GM12878 (cell line): ENCODE results near the gene XPNPEP2. TPM values are rescaled to one million over a fixed set of nuclear protein-coding genes. Genes with fewer than 3 reads are reported as not detected.

Experiments used
- ATAC-seq: fragments of 200-7000 bp; cut with Tn5 transposase; 3 replicates; pipeline ENCODE4 v1.9.1; 2020; ENCODE audit warnings: mild to moderate bottlenecking, moderate library complexity
- BruUV-seq: library from RNA; stranded (reverse); fragments of 400-500 nt; replicated peaks from 2 replicates; lab custom pipeline; 2021; lab: Mats Ljungman, UMichigan
- CTCF ChIA-PET: fragments of 300-600 bp; sonication (Branson Sonifier 250); formaldehyde crosslinking; extraction: SDS; loops from one replicate; lab custom pipeline; 2021; ENCODE audit warnings: inconsistent platforms; lab: Yijun Ruan, JAX
- POLR2A ChIA-PET: fragments of 350-600 bp; formaldehyde crosslinking; extraction: SDS; loops from one replicate; lab custom pipeline; 2021; ENCODE audit warnings: inconsistent platforms; lab: Charles Lee
- RAD21 ChIA-PET: fragments of 300-600 bp; sonication (Branson Sonifier 250); formaldehyde crosslinking; loops from one replicate; lab custom pipeline; 2023; ENCODE audit warnings: antibody characterized with exemption; ENCODE audit not compliant: unreplicated experiment; lab: Charles Lee
- SMC1A ChIA-PET: fragments of 300-600 bp; sonication (Branson Sonifier 250); formaldehyde crosslinking; loops from one replicate; lab custom pipeline; 2023; ENCODE audit not compliant: unreplicated experiment, uncharacterized antibody; lab: Charles Lee
- DNase-seq: peaks from one replicate; pipeline ENCODE4 v3.0.0-alpha.2; 2011; ENCODE audit warnings: low read depth, low spot score
- FAIRE-seq: peaks from 3 replicates; lab custom pipeline; 2011; peaks lifted over from hg19 to GRCh38; lab: Jason Lieb, UNC
- H2AFZ ChIP-seq: 2 replicates; pipeline ENCODE4 v1.6.0; 2011; ENCODE audit warnings: low read depth, low read length, control low read depth; ENCODE audit not compliant: control insufficient read depth
- H3K27ac ChIP-seq: 2 replicates; pipeline ENCODE4 v1.5.1; 2011; ENCODE audit warnings: control low read depth; ENCODE audit not compliant: control insufficient read depth, insufficient read depth
- H3K27me3 ChIP-seq, 2 experiments: replicated peaks in 1 of 2; 2 replicates each; pipeline versions ENCODE4 v1.6.0 to v1.6.1; 2011; ENCODE audit warnings: low read length in 1 of 2; ENCODE audit not compliant: control insufficient read depth in 2 of 2, insufficient read depth in 2 of 2
- H3K36me3 ChIP-seq, 2 experiments: 2 replicates each; pipeline ENCODE4 v1.5.1; 2011; ENCODE audit warnings: low read length in 1 of 2; ENCODE audit not compliant: control insufficient read depth in 2 of 2, insufficient read depth in 2 of 2
- H3K4me1 ChIP-seq: 2 replicates; pipeline ENCODE4 v1.6.1; 2011; ENCODE audit warnings: mild to moderate bottlenecking, low read length, moderate library complexity, mixed read lengths; ENCODE audit not compliant: control insufficient read depth, insufficient read depth
- H3K4me2 ChIP-seq: 2 replicates; pipeline ENCODE4 v1.6.0; 2011; ENCODE audit warnings: control low read depth; ENCODE audit not compliant: control insufficient read depth, insufficient read depth
- H3K4me3 ChIP-seq: fragments of 200-600 bp; sonication (generic); 2 replicates; pipeline ENCODE4 v1.5.1; 2016
- H3K79me2 ChIP-seq: 2 replicates; pipeline ENCODE4 v1.6.0; 2011; ENCODE audit warnings: low read length; ENCODE audit not compliant: control insufficient read depth, insufficient read depth
- H3K9ac ChIP-seq: 2 replicates; pipeline ENCODE4 v1.8.0; 2011; ENCODE audit warnings: low read length, control low read depth, mixed read lengths; ENCODE audit not compliant: control insufficient read depth, insufficient read depth
- H3K9me3 ChIP-seq: replicated peaks from 3 replicates; pipeline ENCODE4 v1.5.1; 2011; ENCODE audit warnings: mild to moderate bottlenecking, low read length; ENCODE audit not compliant: control insufficient read depth, insufficient read depth
- H4K20me1 ChIP-seq: 2 replicates; pipeline ENCODE4 v1.6.0; 2011; ENCODE audit not compliant: control insufficient read depth, insufficient read depth
- ATF3 ChIP-seq: IDR thresholded peaks from 2 replicates; pipeline ENCODE4 v1.6.1; 2011; ENCODE audit warnings: low read depth, mild to moderate bottlenecking, low read length, moderate library complexity, borderline replicate concordance; ENCODE audit errors: extremely low read depth
- BACH1 ChIP-seq: fragments of 450-650 bp; IDR thresholded peaks from 2 replicates; pipeline ENCODE4 v1.6.1; 2017; ENCODE audit warnings: mild to moderate bottlenecking, borderline replicate concordance
- CBFB ChIP-seq: IDR thresholded peaks from 2 replicates; pipeline ENCODE4 v1.6.1; 2016; ENCODE audit warnings: antibody characterized with exemption, low read depth
- CHD2 ChIP-seq: IDR thresholded peaks from 2 replicates; pipeline ENCODE4 v1.6.1; 2011; ENCODE audit warnings: low read depth, low read length, improper control_type of control experiment, borderline replicate concordance
- CREB1 ChIP-seq: IDR thresholded peaks from 2 replicates; pipeline ENCODE4 v1.6.1; 2012; ENCODE audit warnings: low read depth, mild to moderate bottlenecking, inconsistent platforms
- FOXM1 ChIP-seq: IDR thresholded peaks from 2 replicates; pipeline ENCODE4 v1.6.1; 2012; ENCODE audit warnings: low read depth, mild to moderate bottlenecking, inconsistent platforms, low read length, moderate library complexity
- GATAD2B ChIP-seq: fragments of 450-650 bp; conservative IDR thresholded peaks from 2 replicates; pipeline ENCODE4 v1.6.1; 2017; ENCODE audit warnings: low read depth, mild to moderate bottlenecking, moderate library complexity
- HCFC1 ChIP-seq: fragments of 150-350 bp; IDR thresholded peaks from 2 replicates; pipeline ENCODE4 v1.6.1; 2014; ENCODE audit warnings: low read length
- IRF4 ChIP-seq: IDR thresholded peaks from 2 replicates; pipeline ENCODE4 v1.6.1; 2011; ENCODE audit warnings: low read depth, low read length
- MEF2A ChIP-seq: IDR thresholded peaks from 2 replicates; pipeline ENCODE4 v1.6.1; 2011; ENCODE audit warnings: low read depth, mild to moderate bottlenecking, low read length, moderate library complexity; ENCODE audit not compliant: insufficient read depth
- MYC ChIP-seq: IDR thresholded peaks from 2 replicates; pipeline ENCODE4 v1.6.1; 2011; ENCODE audit warnings: mild to moderate bottlenecking, low read length, moderate library complexity, inconsistent platforms; ENCODE audit not compliant: insufficient read depth, insufficient replicate concordance, insufficient read length, severe bottlenecking
- NKRF ChIP-seq: fragments of 450-650 bp; conservative IDR thresholded peaks from 2 replicates; pipeline ENCODE4 v1.6.1; 2017; ENCODE audit warnings: mild to moderate bottlenecking, moderate library complexity
- NR2F1 ChIP-seq: fragments of 450-650 bp; conservative IDR thresholded peaks from 2 replicates; pipeline ENCODE4 v1.6.1; 2017; ENCODE audit warnings: mild to moderate bottlenecking
- RAD21 ChIP-seq: IDR thresholded peaks from 2 replicates; pipeline ENCODE4 v1.6.1; 2011; ENCODE audit warnings: mild to moderate bottlenecking, low read depth, low read length, moderate library complexity; ENCODE audit not compliant: insufficient read depth
- RFX5 ChIP-seq: IDR thresholded peaks from 2 replicates; pipeline ENCODE4 v1.6.1; 2011; ENCODE audit warnings: low read depth, low read length, improper control_type of control experiment
- ZNF207 ChIP-seq: fragments of 450-650 bp; IDR thresholded peaks from 2 replicates; pipeline ENCODE4 v1.6.1; 2014; ENCODE audit warnings: antibody characterized with exemption, mild to moderate bottlenecking, borderline replicate concordance
- WGBS: methylation state at CpG from one replicate; pipeline ENCODE4 v1.1.6; 2016; ENCODE audit warnings: low lambda C conversion rate; ENCODE audit not compliant: insufficient replicate concordance, insufficient coverage; ENCODE audit errors: missing lambda C conversion rate; 5-methylcytosine and 5-hydroxymethylcytosine counted together
- in situ Hi-C: fragments of 300-500 bp; cut with MboI; formaldehyde crosslinking; loops from 9 replicates; pipeline ENCODE4 v1.14.3; 2018; ENCODE audit warnings: mixed read lengths
- intact Hi-C: fragments of 100-400 bp; cut with micrococcal nuclease; formaldehyde crosslinking; loops from one replicate; pipeline ENCODE4 v1.14.2; 2022; ENCODE audit not compliant: unreplicated experiment
- polyA plus RNA-seq, 11 experiments: library from polyadenylated mRNA; depleted of rRNA in 4 of 11; unstranded in 6 of 11; stranded (reverse) in 5 of 11; fragments of >200 nt; fragmentation: Nextera tagmentation in 4 of 11; fragmentation: Illumina TruSeq in 1 of 11; extraction: Ambion mirVana in 4 of 11; extraction: Trizol in 1 of 11; gene quantifications; 1 replicate in 1 of 11; 2 replicates in 10 of 11; pipeline versions ENCODE4 v1.2.1 to v1.2.3, GENCODE V29; 2011 to 2016; ENCODE audit warnings: inconsistent platforms in 2 of 11, missing spikeins in 2 of 11, low read depth in 1 of 11
- total RNA-seq, 4 experiments: library from RNA; depleted of rRNA in 3 of 4; stranded (reverse); fragments of >200 nt in 3 of 4; fragmentation: Illumina TruSeq in 1 of 4; extraction: Trizol in 1 of 4; gene quantifications; 2 replicates each; pipeline versions ENCODE4 v1.2.1 to v1.2.3, GENCODE V29; 2013 to 2021
- TF ChIP-seq, protein P1 (sequence below): fragments of 150-350 bp; IDR thresholded peaks from 2 replicates; pipeline ENCODE4 v1.6.1; 2014; ENCODE audit warnings: mild to moderate bottlenecking, low read depth, low read length

The XPNPEP2 gene
- total and polyA plus RNA-seq, 10 of the 15 experiments (the other 5 are each of a cell fraction or from before 2014, with no cell fraction given), result 0.04 to 0.37 (median 0.15) TPM

DNA sequence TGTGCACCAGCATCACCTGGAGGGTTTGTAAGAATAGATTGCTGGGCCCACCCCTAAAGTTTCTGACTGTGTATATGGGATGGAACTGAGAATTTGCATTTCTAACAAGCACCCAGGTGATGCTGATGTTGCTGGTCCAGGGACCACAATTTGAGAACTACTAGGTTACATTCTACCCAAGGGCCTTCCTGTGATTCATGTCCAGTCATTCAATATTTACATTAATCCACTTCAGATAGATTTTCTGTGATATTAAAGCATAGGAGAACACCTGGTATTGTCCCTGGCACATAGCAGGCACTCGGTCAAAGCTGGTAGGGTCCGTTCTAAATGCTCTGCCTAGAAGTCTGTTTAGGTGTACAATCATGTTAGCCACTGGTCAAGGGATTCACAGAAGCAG, 19.5 kb upstream of the XPNPEP2 start:
- CTCF ChIA-PET, result no interaction called here
- no peaks in the 10 kb centered on the region for H3K4me1 ChIP-seq
- H3K27me3 ChIP-seq, result no peaks in the 10 kb centered on the region; a peak in 1 of 4 replicates
- no peak overlapping the region for H3K4me3 ChIP-seq
- no peaks in the 10 kb centered on the region for H3K36me3 ChIP-seq
- no peak overlapping the region for H3K4me2 ChIP-seq
- POLR2A ChIA-PET, result interaction anchor here (0.5 kb wide), 1 partner anchor 250 kb away, joined by 3 read pairs; no protein-coding TSS in a partner anchor
- no peak overlapping the region for H3K27ac ChIP-seq
- H3K9ac ChIP-seq, result no peak overlapping the region
- TF ChIP-seq ATF3, result no peak
- TF ChIP-seq IRF4, result no peak
- TF ChIP-seq HCFC1, result no peak
- TF ChIP-seq MEF2A, result no peak
- no peak for TF ChIP-seq NKRF
- no peak for TF ChIP-seq CBFB
- no peak for TF ChIP-seq RFX5
- TF ChIP-seq FOXM1, result no peak
- no peak for TF ChIP-seq CREB1
- TF ChIP-seq, protein P1, sequence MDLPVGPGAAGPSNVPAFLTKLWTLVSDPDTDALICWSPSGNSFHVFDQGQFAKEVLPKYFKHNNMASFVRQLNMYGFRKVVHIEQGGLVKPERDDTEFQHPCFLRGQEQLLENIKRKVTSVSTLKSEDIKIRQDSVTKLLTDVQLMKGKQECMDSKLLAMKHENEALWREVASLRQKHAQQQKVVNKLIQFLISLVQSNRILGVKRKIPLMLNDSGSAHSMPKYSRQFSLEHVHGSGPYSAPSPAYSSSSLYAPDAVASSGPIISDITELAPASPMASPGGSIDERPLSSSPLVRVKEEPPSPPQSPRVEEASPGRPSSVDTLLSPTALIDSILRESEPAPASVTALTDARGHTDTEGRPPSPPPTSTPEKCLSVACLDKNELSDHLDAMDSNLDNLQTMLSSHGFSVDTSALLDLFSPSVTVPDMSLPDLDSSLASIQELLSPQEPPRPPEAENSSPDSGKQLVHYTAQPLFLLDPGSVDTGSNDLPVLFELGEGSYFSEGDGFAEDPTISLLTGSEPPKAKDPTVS, result no peak
- no peak for TF ChIP-seq ZNF207
- no peak for TF ChIP-seq CHD2
- TF ChIP-seq GATAD2B, result no peak
- TF ChIP-seq BACH1, result no peak
- no peak for TF ChIP-seq NR2F1
- TF ChIP-seq RAD21, result no peak
- no peak for TF ChIP-seq MYC
- RAD21 ChIA-PET, result no interaction called here
- no peaks in the 10 kb centered on the region for H3K79me2 ChIP-seq
- DNase-seq (no peak), ATAC-seq (no peak), FAIRE-seq (no peak)
- WGBS, result 0% methylated on average over 2 of the region's 2 CpGs
- SMC1A ChIA-PET, result no interaction called here
- no peaks in the 10 kb centered on the region for H4K20me1 ChIP-seq
- no peaks in the 10 kb centered on the region for H3K9me3 ChIP-seq
- intact Hi-C loops (no loop called here), in situ Hi-C loops (no loop called here)
- no TSS peak for BruUV-seq
- H2AFZ ChIP-seq, result no peak overlapping the region
